ENCODE measurements around the gene ACTA1.

The ACTA1 gene

GRCh38 chr1:229411434-229412055 lies 22.3 kb downstream of the ACTA1 start:
- H3K9ac ChIP-seq (ENCODE audit: low read length in 5 of 5): no peak overlapping the region
- H3K36me3 ChIP-seq (ENCODE audit: control insufficient read depth in 5 of 5, insufficient read depth in 5 of 5, low read length in 5 of 5): no peaks in the 10 kb centered on the region
- H3K27me3 ChIP-seq (ENCODE audit: control insufficient read depth in 5 of 5, insufficient read depth in 4 of 5, low read length in 5 of 5): peaks cover 38 to 46% (median 40%) of the 10 kb centered on the region in 5 donors
- no peak overlapping the region for H3K4me3 ChIP-seq (ENCODE audit: low read depth in 1 of 5, low read length in 5 of 5)
- no peaks in the 10 kb centered on the region for H3K9me3 ChIP-seq (ENCODE audit: control insufficient read depth in 5 of 5, low read length in 5 of 5)
- peaks cover 0 to 38% (median 25%) of the 10 kb centered on the region in 5 donors for H3K4me1 ChIP-seq (ENCODE audit: control insufficient read depth in 5 of 5, insufficient read depth in 5 of 5, low read length in 5 of 5)
- H3K27ac ChIP-seq (ENCODE audit: low read depth, low read length): no peak overlapping the region

- Histone ChIP-seq H3K9ac (ENCODE audit: low read length in 5 of 5) (no peak overlapping the region), H3K4me3 (ENCODE audit: low read depth in 1 of 5, low read length in 5 of 5) (no peak overlapping the region), H3K27me3 (ENCODE audit: control insufficient read depth in 5 of 5, insufficient read depth in 4 of 5, low read length in 5 of 5) (peaks cover 39 to 48% (median 42%) of the 10 kb centered on the region in 5 donors), H3K9me3 (ENCODE audit: control insufficient read depth in 5 of 5, low read length in 5 of 5) (no peaks in the 10 kb centered on the region), H3K4me1 (ENCODE audit: control insufficient read depth in 5 of 5, insufficient read depth in 5 of 5, low read length in 5 of 5) (peaks cover 0 to 39% (median 25%) of the 10 kb centered on the region in 5 donors), H3K36me3 (ENCODE audit: control insufficient read depth in 5 of 5, insufficient read depth in 5 of 5, low read length in 5 of 5) (no peaks in the 10 kb centered on the region), H3K27ac (ENCODE audit: low read depth, low read length) (no peak overlapping the region)
Measured at GRCh38 chr1:229410692-229411433, 23.0 kb downstream of the ACTA1 start.

GRCh38 chr1:229410370-229410691 lies 23.6 kb downstream of the ACTA1 start:
- no peaks in the 10 kb centered on the region for H3K36me3 ChIP-seq (ENCODE audit: control insufficient read depth in 5 of 5, insufficient read depth in 5 of 5, low read length in 5 of 5)
- peaks cover 0 to 39% (median 25%) of the 10 kb centered on the region in 5 donors for H3K4me1 ChIP-seq (ENCODE audit: control insufficient read depth in 5 of 5, insufficient read depth in 5 of 5, low read length in 5 of 5)
- H3K27me3 ChIP-seq (ENCODE audit: control insufficient read depth in 5 of 5, insufficient read depth in 4 of 5, low read length in 5 of 5): peaks cover 39 to 53% (median 47%) of the 10 kb centered on the region in 5 donors
- no peak overlapping the region for H3K9ac ChIP-seq (ENCODE audit: low read length in 5 of 5)
- H3K4me3 ChIP-seq (ENCODE audit: low read depth in 1 of 5, low read length in 5 of 5): no peak overlapping the region
- no peaks in the 10 kb centered on the region for H3K9me3 ChIP-seq (ENCODE audit: control insufficient read depth in 5 of 5, low read length in 5 of 5)
- no peak overlapping the region for H3K27ac ChIP-seq (ENCODE audit: low read depth, low read length)

GRCh38 chr1:229409616-229410369 lies 24.1 kb downstream of the ACTA1 start:
- H3K9ac ChIP-seq (ENCODE audit: low read length in 5 of 5): no peak overlapping the region
- no peaks in the 10 kb centered on the region for H3K9me3 ChIP-seq (ENCODE audit: control insufficient read depth in 5 of 5, low read length in 5 of 5)
- H3K27me3 ChIP-seq (ENCODE audit: control insufficient read depth in 5 of 5, insufficient read depth in 4 of 5, low read length in 5 of 5): peaks cover 39 to 53% (median 47%) of the 10 kb centered on the region in 5 donors
- no peak overlapping the region for H3K27ac ChIP-seq (ENCODE audit: low read depth, low read length)
- no peak overlapping the region for H3K4me3 ChIP-seq (ENCODE audit: low read depth in 1 of 5, low read length in 5 of 5)
- peaks cover 0 to 39% (median 25%) of the 10 kb centered on the region in 5 donors for H3K4me1 ChIP-seq (ENCODE audit: control insufficient read depth in 5 of 5, insufficient read depth in 5 of 5, low read length in 5 of 5)
- H3K36me3 ChIP-seq (ENCODE audit: control insufficient read depth in 5 of 5, insufficient read depth in 5 of 5, low read length in 5 of 5): no peaks in the 10 kb centered on the region

GRCh38 chr1:229408458-229409037 lies 25.3 kb downstream of the ACTA1 start:
- H3K27ac ChIP-seq (ENCODE audit: low read depth, low read length): no peak overlapping the region
- H3K27me3 ChIP-seq (ENCODE audit: control insufficient read depth in 5 of 5, insufficient read depth in 4 of 5, low read length in 5 of 5): peaks cover 39 to 60% (median 51%) of the 10 kb centered on the region in 5 donors
- H3K36me3 ChIP-seq (ENCODE audit: control insufficient read depth in 5 of 5, insufficient read depth in 5 of 5, low read length in 5 of 5): no peaks in the 10 kb centered on the region
- H3K4me1 ChIP-seq (ENCODE audit: control insufficient read depth in 5 of 5, insufficient read depth in 5 of 5, low read length in 5 of 5): peaks cover 0 to 39% (median 25%) of the 10 kb centered on the region in 5 donors
- H3K4me3 ChIP-seq (ENCODE audit: low read depth in 1 of 5, low read length in 5 of 5): no peak overlapping the region
- H3K9ac ChIP-seq (ENCODE audit: low read length in 5 of 5): no peak overlapping the region
- no peaks in the 10 kb centered on the region for H3K9me3 ChIP-seq (ENCODE audit: control insufficient read depth in 5 of 5, low read length in 5 of 5)

- Histone ChIP-seq H3K9me3 (ENCODE audit: control insufficient read depth in 5 of 5, low read length in 5 of 5) (no peaks in the 10 kb centered on the region), H3K27me3 (ENCODE audit: control insufficient read depth in 5 of 5, insufficient read depth in 4 of 5, low read length in 5 of 5) (peaks cover 42 to 63% (median 55%) of the 10 kb centered on the region in 5 donors), H3K9ac (ENCODE audit: low read length in 5 of 5) (no peak overlapping the region), H3K36me3 (ENCODE audit: control insufficient read depth in 5 of 5, insufficient read depth in 5 of 5, low read length in 5 of 5) (no peaks in the 10 kb centered on the region), H3K4me3 (ENCODE audit: low read depth in 1 of 5, low read length in 5 of 5) (peak overlapping the region in 4 of 5 donors; percentile 17 to 58 (median 45)), H3K4me1 (ENCODE audit: control insufficient read depth in 5 of 5, insufficient read depth in 5 of 5, low read length in 5 of 5) (peaks cover 0 to 39% (median 25%) of the 10 kb centered on the region in 5 donors), H3K27ac (ENCODE audit: low read depth, low read length) (no peak overlapping the region)
Measured at GRCh38 chr1:229407206-229408026, 26.5 kb downstream of the ACTA1 start.

- no peaks in the 10 kb centered on the region for H3K36me3 ChIP-seq (ENCODE audit: control insufficient read depth in 5 of 5, insufficient read depth in 5 of 5, low read length in 5 of 5)
- H3K4me1 ChIP-seq (ENCODE audit: control insufficient read depth in 5 of 5, insufficient read depth in 5 of 5, low read length in 5 of 5): peaks cover 0 to 39% (median 25%) of the 10 kb centered on the region in 5 donors
- no peaks in the 10 kb centered on the region for H3K9me3 ChIP-seq (ENCODE audit: control insufficient read depth in 5 of 5, low read length in 5 of 5)
- no peak overlapping the region for H3K27ac ChIP-seq (ENCODE audit: low read depth, low read length)
- peaks cover 43 to 61% (median 52%) of the 10 kb centered on the region in 5 donors for H3K27me3 ChIP-seq (ENCODE audit: control insufficient read depth in 5 of 5, insufficient read depth in 4 of 5, low read length in 5 of 5)
- no peak overlapping the region for H3K9ac ChIP-seq (ENCODE audit: low read length in 5 of 5)
- H3K4me3 ChIP-seq (ENCODE audit: low read depth in 1 of 5, low read length in 5 of 5): peak overlapping the region in 3 of 5 donors; percentile 37 to 58 (median 53)
Measured at GRCh38 chr1:229406798-229407197, 27.1 kb downstream of the ACTA1 start.

GRCh38 chr1:229403573-229403972 lies 30.3 kb downstream of the ACTA1 start:
- Histone ChIP-seq H3K4me1 (ENCODE audit: control insufficient read depth in 5 of 5, insufficient read depth in 5 of 5, low read length in 5 of 5) (peaks cover 0 to 16% (median 11%) of the 10 kb centered on the region in 5 donors), H3K27me3 (ENCODE audit: control insufficient read depth in 5 of 5, insufficient read depth in 4 of 5, low read length in 5 of 5) (peaks cover 26 to 50% (median 39%) of the 10 kb centered on the region in 5 donors), H3K9me3 (ENCODE audit: control insufficient read depth in 5 of 5, low read length in 5 of 5) (no peaks in the 10 kb centered on the region), H3K4me3 (ENCODE audit: low read depth in 1 of 5, low read length in 5 of 5) (no peak overlapping the region), H3K36me3 (ENCODE audit: control insufficient read depth in 5 of 5, insufficient read depth in 5 of 5, low read length in 5 of 5) (no peaks in the 10 kb centered on the region), H3K9ac (ENCODE audit: low read length in 5 of 5) (no peak overlapping the region), H3K27ac (ENCODE audit: low read depth, low read length) (no peak overlapping the region)

- peaks cover 20 to 45% (median 34%) of the 10 kb centered on the region in 5 donors for H3K27me3 ChIP-seq (ENCODE audit: control insufficient read depth in 5 of 5, insufficient read depth in 4 of 5, low read length in 5 of 5)
Measured at GRCh38 chr1:229402993-229403392, 30.9 kb downstream of the ACTA1 start.

More at GRCh38 chr1:229402993-229403392, 30.9 kb downstream of the ACTA1 start:
- H3K4me3 ChIP-seq (ENCODE audit: low read depth in 1 of 5, low read length in 5 of 5): no peak overlapping the region
- H3K36me3 ChIP-seq (ENCODE audit: control insufficient read depth in 5 of 5, insufficient read depth in 5 of 5, low read length in 5 of 5): no peaks in the 10 kb centered on the region
- no peak overlapping the region for H3K27ac ChIP-seq (ENCODE audit: low read depth, low read length)
- no peaks in the 10 kb centered on the region for H3K9me3 ChIP-seq (ENCODE audit: control insufficient read depth in 5 of 5, low read length in 5 of 5)
- H3K9ac ChIP-seq (ENCODE audit: low read length in 5 of 5): no peak overlapping the region
- peaks cover 0 to 15% (median 11%) of the 10 kb centered on the region in 5 donors for H3K4me1 ChIP-seq (ENCODE audit: control insufficient read depth in 5 of 5, insufficient read depth in 5 of 5, low read length in 5 of 5)

Measured in subcutaneous abdominal adipose tissue (tissue), 5 donors.